Endothelial cell of umbilical vein (primary cell): ENCODE results near the gene LMF1.

Source experiments
- EZH2 ChIP-seq: IDR thresholded peaks from 2 replicates; pipeline ENCODE4 v1.6.1; 2012; ENCODE audit warnings: borderline replicate concordance, low read depth, mild to moderate bottlenecking, moderate library complexity, low read length, inconsistent platforms; ENCODE audit not compliant: severe bottlenecking
- FOS ChIP-seq: IDR thresholded peaks from 2 replicates; pipeline ENCODE4 v1.6.1; 2011; ENCODE audit warnings: mild to moderate bottlenecking, low read length, moderate library complexity, borderline replicate concordance; ENCODE audit not compliant: insufficient read depth
- GATA2 ChIP-seq: IDR thresholded peaks from 2 replicates; pipeline ENCODE4 v1.7.0; 2011; ENCODE audit warnings: low read depth, mild to moderate bottlenecking, moderate library complexity, mixed read lengths, low read length; ENCODE audit not compliant: insufficient read length, insufficient read depth
- POLR2A ChIP-seq: IDR thresholded peaks from 2 replicates; pipeline ENCODE4 v1.6.1; 2012; ENCODE audit warnings: low read depth, mild to moderate bottlenecking, control low read depth, low read length
- POLR2AphosphoS5 ChIP-seq: IDR thresholded peaks from 2 replicates; pipeline ENCODE4 v1.6.1; 2012; ENCODE audit warnings: low read depth, mild to moderate bottlenecking, control low read depth, low read length, moderate library complexity; ENCODE audit not compliant: insufficient read depth
- TF ChIP-seq, protein P1 (sequence below), 2 donors: IDR thresholded peaks; 1 replicate in 1 of 2; 2 replicates in 1 of 2; pipeline ENCODE4 v1.5.1; 2011; ENCODE audit warnings: low read length in 2 of 2, mild to moderate bottlenecking in 2 of 2, moderate library complexity in 2 of 2, control low read depth in 1 of 2, inconsistent platforms in 1 of 2, low read depth in 1 of 2; ENCODE audit not compliant: insufficient read depth in 1 of 2; ENCODE audit errors: extremely low read depth in 1 of 2
- TF ChIP-seq, protein P2 (sequence below): IDR thresholded peaks from 2 replicates; pipeline ENCODE4 v1.6.1; 2011; ENCODE audit not compliant: insufficient read depth, insufficient read length

DNA sequence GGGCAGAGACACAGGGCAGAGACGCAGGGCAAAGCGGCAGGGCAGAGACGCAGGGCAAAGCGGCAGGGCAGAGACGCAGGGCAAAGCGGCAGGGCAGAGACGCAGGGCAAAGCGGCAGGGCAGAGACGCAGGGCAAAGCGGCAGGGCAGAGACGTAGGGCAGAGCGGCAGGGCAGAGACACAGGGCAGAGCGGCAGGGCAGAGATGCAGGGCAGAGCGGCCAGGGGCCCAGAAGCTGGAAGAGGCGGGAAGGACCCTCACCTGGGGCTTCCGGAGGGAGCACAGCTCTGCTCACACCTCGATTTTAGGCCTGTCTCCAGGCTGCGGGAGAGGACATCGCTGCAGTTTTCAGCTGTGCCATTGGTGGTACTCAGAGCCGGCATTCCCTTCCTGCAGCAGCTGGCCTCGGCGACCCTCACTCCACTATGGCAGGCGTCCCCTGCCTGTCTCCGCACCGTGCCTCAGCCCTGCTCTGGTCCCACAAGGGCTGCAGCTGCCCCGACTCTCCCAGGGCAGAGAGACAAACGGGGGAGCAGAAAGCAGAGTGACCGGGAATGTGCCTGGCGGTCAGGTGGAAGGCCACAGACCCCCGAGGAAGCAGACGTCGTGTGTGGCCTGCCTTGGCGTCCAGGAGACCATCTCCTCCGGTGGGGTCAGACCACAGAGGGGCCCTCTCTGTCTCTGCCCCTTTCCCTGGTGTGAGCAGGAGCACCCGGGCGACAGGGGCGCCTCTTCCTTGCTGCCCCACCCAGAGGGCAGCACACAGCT is 40.7 kb upstream of the LMF1 start:
- no peak for TF ChIP-seq EZH2
- TF ChIP-seq, protein P1, sequence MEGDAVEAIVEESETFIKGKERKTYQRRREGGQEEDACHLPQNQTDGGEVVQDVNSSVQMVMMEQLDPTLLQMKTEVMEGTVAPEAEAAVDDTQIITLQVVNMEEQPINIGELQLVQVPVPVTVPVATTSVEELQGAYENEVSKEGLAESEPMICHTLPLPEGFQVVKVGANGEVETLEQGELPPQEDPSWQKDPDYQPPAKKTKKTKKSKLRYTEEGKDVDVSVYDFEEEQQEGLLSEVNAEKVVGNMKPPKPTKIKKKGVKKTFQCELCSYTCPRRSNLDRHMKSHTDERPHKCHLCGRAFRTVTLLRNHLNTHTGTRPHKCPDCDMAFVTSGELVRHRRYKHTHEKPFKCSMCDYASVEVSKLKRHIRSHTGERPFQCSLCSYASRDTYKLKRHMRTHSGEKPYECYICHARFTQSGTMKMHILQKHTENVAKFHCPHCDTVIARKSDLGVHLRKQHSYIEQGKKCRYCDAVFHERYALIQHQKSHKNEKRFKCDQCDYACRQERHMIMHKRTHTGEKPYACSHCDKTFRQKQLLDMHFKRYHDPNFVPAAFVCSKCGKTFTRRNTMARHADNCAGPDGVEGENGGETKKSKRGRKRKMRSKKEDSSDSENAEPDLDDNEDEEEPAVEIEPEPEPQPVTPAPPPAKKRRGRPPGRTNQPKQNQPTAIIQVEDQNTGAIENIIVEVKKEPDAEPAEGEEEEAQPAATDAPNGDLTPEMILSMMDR (IDR thresholded peaks at IDR 0.05; ENCODE audit: extremely low read depth in 1 of 2, insufficient read depth in 1 of 2, low read depth in 1 of 2, low read length in 2 of 2): no peak
- no peak for TF ChIP-seq POLR2A
- TF ChIP-seq FOS: no peak
- TF ChIP-seq POLR2AphosphoS5: no peak
- TF ChIP-seq GATA2: no peak
- TF ChIP-seq, protein P2, sequence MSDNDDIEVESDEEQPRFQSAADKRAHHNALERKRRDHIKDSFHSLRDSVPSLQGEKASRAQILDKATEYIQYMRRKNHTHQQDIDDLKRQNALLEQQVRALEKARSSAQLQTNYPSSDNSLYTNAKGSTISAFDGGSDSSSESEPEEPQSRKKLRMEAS: no peak
